ENCODE measurements around the gene CTNNBL1. TPM values are rescaled to one million over a fixed set of nuclear protein-coding genes. Genes with fewer than 3 reads are reported as not detected.

CTNNBL1 gene
- total RNA-seq, 1 experiment from 2014 or later, result 55.4 TPM

- TF ChIP-seq MAX (IDR thresholded peaks at IDR 0.05) (no peak), TCF7L2 (IDR thresholded peaks at IDR 0.05; ENCODE audit: borderline replicate concordance, extremely low read depth, insufficient read depth, insufficient read length) (no peak), SIN3A (IDR thresholded peaks at IDR 0.05; ENCODE audit: low read depth) (no peak), RAD21 (IDR thresholded peaks at IDR 0.05; ENCODE audit: low read depth) (no peak), CBX3 (IDR thresholded peaks at IDR 0.05; ENCODE audit: low read depth) (no peak), SRF (IDR thresholded peaks at IDR 0.05; ENCODE audit: low read depth) (no peak)
These were observed 177.9 kb downstream of the CTNNBL1 start (continued) for GRCh38 chr20:37871751-37872150.

- H3K27ac ChIP-seq (ENCODE audit: low read depth, low read length), result no peak overlapping the region
- H3K9me2 ChIP-seq (ENCODE audit: insufficient read depth), result no peaks in the 10 kb centered on the region
- ChIA-PET POLR2A (no interaction called here), RAD21 (ENCODE audit: low non-redundant PET in 1 of 2, low total read pairs in 2 of 2, uncharacterized antibody in 2 of 2, unreplicated experiment in 2 of 2) (no interaction called here), CTCF (no interaction called here)
- no peaks in the 10 kb centered on the region for H4K20me1 ChIP-seq (ENCODE audit: insufficient read depth)
- H3K4me3 ChIP-seq (replicated peaks in 1 of 2; ENCODE audit: low read depth in 1 of 2, low read length in 2 of 2), result no peak overlapping the region
- H2AFZ ChIP-seq (ENCODE audit: low read depth, low read length, poor library complexity, severe bottlenecking), result no peak overlapping the region
- ATAC-seq (no peak), DNase-seq (ENCODE audit: low read depth, low spot score) (no peak)
- no peaks in the 10 kb centered on the region for H3K9me3 ChIP-seq (ENCODE audit: control insufficient read depth in 1 of 2, insufficient read depth in 1 of 2, low read depth in 1 of 2, low read length in 2 of 2)
- H3K9ac ChIP-seq (ENCODE audit: low read length), result no peak overlapping the region
- H3K4me2 ChIP-seq (ENCODE audit: low read length), result no peak overlapping the region
- no peaks in the 10 kb centered on the region for H3K27me3 ChIP-seq (ENCODE audit: insufficient read depth, low read length)
- TF ChIP-seq RAD21 (IDR thresholded peaks at IDR 0.05; ENCODE audit: low read depth) (no peak), FOSL1 (IDR thresholded peaks at IDR 0.05; ENCODE audit: low read depth) (no peak), YY1 (IDR thresholded peaks at IDR 0.05; ENCODE audit: extremely low read depth, insufficient replicate concordance, low read depth, low read length) (no peak), CBX3 (IDR thresholded peaks at IDR 0.05; ENCODE audit: low read depth) (no peak), ZFX (IDR thresholded peaks at IDR 0.05) (no peak), ATF3 (IDR thresholded peaks at IDR 0.05) (no peak), CTCF (IDR thresholded peaks at IDR 0.05 in 2 of 3, conservative IDR thresholded peaks at IDR 0.05 in 1 of 3; ENCODE audit: borderline replicate concordance in 1 of 3, insufficient read depth in 1 of 3, low read depth in 2 of 3, low read length in 2 of 3) (no peak), SP1 (IDR thresholded peaks at IDR 0.05; ENCODE audit: low read depth) (no peak)
- TF ChIP-seq, protein P1, sequence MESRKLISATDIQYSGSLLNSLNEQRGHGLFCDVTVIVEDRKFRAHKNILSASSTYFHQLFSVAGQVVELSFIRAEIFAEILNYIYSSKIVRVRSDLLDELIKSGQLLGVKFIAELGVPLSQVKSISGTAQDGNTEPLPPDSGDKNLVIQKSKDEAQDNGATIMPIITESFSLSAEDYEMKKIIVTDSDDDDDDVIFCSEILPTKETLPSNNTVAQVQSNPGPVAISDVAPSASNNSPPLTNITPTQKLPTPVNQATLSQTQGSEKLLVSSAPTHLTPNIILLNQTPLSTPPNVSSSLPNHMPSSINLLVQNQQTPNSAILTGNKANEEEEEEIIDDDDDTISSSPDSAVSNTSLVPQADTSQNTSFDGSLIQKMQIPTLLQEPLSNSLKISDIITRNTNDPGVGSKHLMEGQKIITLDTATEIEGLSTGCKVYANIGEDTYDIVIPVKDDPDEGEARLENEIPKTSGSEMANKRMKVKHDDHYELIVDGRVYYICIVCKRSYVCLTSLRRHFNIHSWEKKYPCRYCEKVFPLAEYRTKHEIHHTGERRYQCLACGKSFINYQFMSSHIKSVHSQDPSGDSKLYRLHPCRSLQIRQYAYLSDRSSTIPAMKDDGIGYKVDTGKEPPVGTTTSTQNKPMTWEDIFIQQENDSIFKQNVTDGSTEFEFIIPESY (IDR thresholded peaks at IDR 0.05; ENCODE audit: extremely low read depth, insufficient replicate concordance, low read length), result no peak
- TF ChIP-seq, protein P2, sequence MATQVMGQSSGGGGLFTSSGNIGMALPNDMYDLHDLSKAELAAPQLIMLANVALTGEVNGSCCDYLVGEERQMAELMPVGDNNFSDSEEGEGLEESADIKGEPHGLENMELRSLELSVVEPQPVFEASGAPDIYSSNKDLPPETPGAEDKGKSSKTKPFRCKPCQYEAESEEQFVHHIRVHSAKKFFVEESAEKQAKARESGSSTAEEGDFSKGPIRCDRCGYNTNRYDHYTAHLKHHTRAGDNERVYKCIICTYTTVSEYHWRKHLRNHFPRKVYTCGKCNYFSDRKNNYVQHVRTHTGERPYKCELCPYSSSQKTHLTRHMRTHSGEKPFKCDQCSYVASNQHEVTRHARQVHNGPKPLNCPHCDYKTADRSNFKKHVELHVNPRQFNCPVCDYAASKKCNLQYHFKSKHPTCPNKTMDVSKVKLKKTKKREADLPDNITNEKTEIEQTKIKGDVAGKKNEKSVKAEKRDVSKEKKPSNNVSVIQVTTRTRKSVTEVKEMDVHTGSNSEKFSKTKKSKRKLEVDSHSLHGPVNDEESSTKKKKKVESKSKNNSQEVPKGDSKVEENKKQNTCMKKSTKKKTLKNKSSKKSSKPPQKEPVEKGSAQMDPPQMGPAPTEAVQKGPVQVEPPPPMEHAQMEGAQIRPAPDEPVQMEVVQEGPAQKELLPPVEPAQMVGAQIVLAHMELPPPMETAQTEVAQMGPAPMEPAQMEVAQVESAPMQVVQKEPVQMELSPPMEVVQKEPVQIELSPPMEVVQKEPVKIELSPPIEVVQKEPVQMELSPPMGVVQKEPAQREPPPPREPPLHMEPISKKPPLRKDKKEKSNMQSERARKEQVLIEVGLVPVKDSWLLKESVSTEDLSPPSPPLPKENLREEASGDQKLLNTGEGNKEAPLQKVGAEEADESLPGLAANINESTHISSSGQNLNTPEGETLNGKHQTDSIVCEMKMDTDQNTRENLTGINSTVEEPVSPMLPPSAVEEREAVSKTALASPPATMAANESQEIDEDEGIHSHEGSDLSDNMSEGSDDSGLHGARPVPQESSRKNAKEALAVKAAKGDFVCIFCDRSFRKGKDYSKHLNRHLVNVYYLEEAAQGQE (IDR thresholded peaks at IDR 0.05; ENCODE audit: low read depth), result no peak
- H3K36me3 ChIP-seq (ENCODE audit: control insufficient read depth in 1 of 2, insufficient read depth in 2 of 2, low read length in 2 of 2), result no peaks in the 10 kb centered on the region
- no peaks in the 10 kb centered on the region for H3K79me2 ChIP-seq (ENCODE audit: insufficient read depth, low read length)
- intact Hi-C loops (cut with micrococcal nuclease), result no loop called here
- no peaks in the 10 kb centered on the region for H3K4me1 ChIP-seq (ENCODE audit: control insufficient read depth in 1 of 2, insufficient read depth in 2 of 2, low read length in 2 of 2)
- BruUV-seq (replicated peaks), result no TSS peak
These were observed 178.3 kb downstream of the CTNNBL1 start for GRCh38 chr20:37872161-37872560.

All from HCT116 (cell line).